K562 (cell line): ENCODE data around the gene CEMIP. TPM values are rescaled to one million over a fixed set of nuclear protein-coding genes. Genes with fewer than 3 reads are reported as not detected.
A peak's percentile ranks its signal among the peaks of the same experiment; 100 is the strongest.

Source experiments
- ATAC-seq: fragments of 200-7000 bp; cut with Tn5 transposase; 3 replicates; pipeline ENCODE4 v1.9.1; 2020; ENCODE audit warnings: moderate library complexity
- BruUV-seq: library from RNA; stranded (reverse); fragments of 400-500 nt; replicated peaks from 2 replicates; lab custom pipeline; 2021; lab: Mats Ljungman, UMichigan
- CTCF ChIA-PET: fragments of 300-600 bp; formaldehyde crosslinking; extraction: SDS; loops from one replicate; lab custom pipeline; 2021; ENCODE audit warnings: low intra/inter-chr PET ratio; lab: Yijun Ruan, JAX
- POLR2A ChIA-PET: fragments of 300-600, 350-650 bp; sonication (Branson Sonifier 250); formaldehyde crosslinking; extraction: SDS; loops from one replicate; lab custom pipeline; 2021; ENCODE audit warnings: antibody characterized with exemption, inconsistent platforms; lab: Yijun Ruan, JAX
- DNase-seq, 4 experiments: peaks; one replicate each; pipeline versions ENCODE4 v3.0.0 to v3.0.0-alpha.2; 2011 to 2018; ENCODE audit warnings: low spot score in 3 of 4, mixed read lengths in 3 of 4; ENCODE audit errors: extremely low read depth in 1 of 4
- FAIRE-seq: peaks from 2 replicates; lab custom pipeline; 2011; peaks lifted over from hg19 to GRCh38; lab: Jason Lieb, UNC
- H2AFZ ChIP-seq: 2 replicates; pipeline ENCODE4 v1.6.0; 2011; ENCODE audit warnings: low read depth, low read length, control low read depth, inconsistent platforms
- H3K27ac ChIP-seq: fragments of 200-600 bp; 3 replicates; pipeline ENCODE4 v1.8.0; 2011; ENCODE audit warnings: low read depth, mild to moderate bottlenecking, control low read depth, inconsistent platforms, low read length, moderate library complexity, mixed read lengths; ENCODE audit errors: extremely low read depth
- H3K27me3 ChIP-seq, 2 experiments: fragments of 300-600 bp in 1 of 2; 2 replicates in 1 of 2; 3 replicates in 1 of 2; pipeline versions ENCODE4 v1.6.0 to v1.8.0; 2011; ENCODE audit warnings: inconsistent platforms in 2 of 2, low read length in 2 of 2, mild to moderate bottlenecking in 1 of 2, mixed read lengths in 1 of 2, moderate library complexity in 1 of 2; ENCODE audit not compliant: control insufficient read depth in 2 of 2, insufficient read depth in 2 of 2
- H3K36me3 ChIP-seq: fragments of 300-600 bp; 3 replicates; pipeline ENCODE4 v1.8.0; 2011; ENCODE audit warnings: mild to moderate bottlenecking, low read length, inconsistent platforms; ENCODE audit not compliant: control insufficient read depth, insufficient read depth
- H3K4me1 ChIP-seq, 2 experiments: fragments of 200-600 bp in 1 of 2; replicated peaks in 1 of 2; 2 replicates in 1 of 2; 3 replicates in 1 of 2; pipeline versions ENCODE4 v1.5.1 to v1.8.0; 2011; ENCODE audit warnings: inconsistent platforms in 2 of 2, low read length in 2 of 2, mild to moderate bottlenecking in 1 of 2, mixed read lengths in 1 of 2, moderate library complexity in 1 of 2; ENCODE audit not compliant: control insufficient read depth in 2 of 2, insufficient read depth in 2 of 2
- H3K4me2 ChIP-seq: 2 replicates; pipeline ENCODE4 v1.6.1; 2011; ENCODE audit warnings: low read length, control low read depth, inconsistent platforms, mixed read lengths; ENCODE audit not compliant: insufficient read depth
- H3K4me3 ChIP-seq: fragments of 200-600 bp; sonication (generic), shearing (Covaris generic); 2 replicates; pipeline ENCODE4 v1.5.1; 2016; ENCODE audit warnings: control low read depth, inconsistent platforms
- H3K79me2 ChIP-seq: fragments of 200-600 bp; 3 replicates; pipeline ENCODE4 v1.8.0; 2011; ENCODE audit warnings: low read length, inconsistent platforms; ENCODE audit not compliant: control insufficient read depth, insufficient read depth
- H3K9ac ChIP-seq, 2 experiments: 2 replicates each; pipeline versions ENCODE4 v1.6.0 to v1.6.1; 2011; ENCODE audit warnings: low read depth in 2 of 2, low read length in 2 of 2, control low read depth in 1 of 2, inconsistent platforms in 1 of 2, mild to moderate bottlenecking in 1 of 2, mixed read lengths in 1 of 2; ENCODE audit not compliant: insufficient read depth in 1 of 2
- H3K9me1 ChIP-seq: one replicate; pipeline ENCODE4 v1.6.0; 2011; ENCODE audit warnings: inconsistent platforms, mild to moderate bottlenecking, low read length, moderate library complexity; ENCODE audit not compliant: control insufficient read depth, insufficient read depth
- H3K9me3 ChIP-seq: replicated peaks from 2 replicates; pipeline ENCODE4 v1.5.1; 2011; ENCODE audit warnings: low read depth, low read length, inconsistent platforms; ENCODE audit not compliant: control insufficient read depth, insufficient read depth
- H4K20me1 ChIP-seq: replicated peaks from 2 replicates; pipeline ENCODE4 v1.6.1; 2011; ENCODE audit warnings: low read length, inconsistent platforms, mixed read lengths; ENCODE audit not compliant: control insufficient read depth, insufficient read depth
- ETV1 ChIP-seq: fragments of 450-650 bp; conservative IDR thresholded peaks from 2 replicates; pipeline ENCODE4 v1.6.1; 2016; ENCODE audit warnings: missing genetic modification characterization, control low read depth, low read depth, missing compliant biosample characterization
- GABPA ChIP-seq: fragments of 200-800 bp; sonication (Bioruptor generic); conservative IDR thresholded peaks from 2 replicates; pipeline ENCODE4 v1.6.1; 2016; ENCODE audit warnings: low read depth, missing genetic modification characterization, missing compliant biosample characterization
- KLF16 ChIP-seq: IDR thresholded peaks from 2 replicates; pipeline ENCODE4 v1.6.1; 2016; ENCODE audit warnings: antibody characterized with exemption
- MIER1 ChIP-seq: fragments of 450-650 bp; IDR thresholded peaks from 2 replicates; pipeline ENCODE4 v1.6.1; 2016; ENCODE audit warnings: antibody characterized with exemption, mild to moderate bottlenecking, low read depth
- TAL1 ChIP-seq: fragments of 450-650 bp; IDR thresholded peaks from 2 replicates; pipeline ENCODE4 v1.6.1; 2016; ENCODE audit warnings: mild to moderate bottlenecking
- U2AF2 ChIP-seq: fragments of 200-400 bp; formaldehyde crosslinking; optimal IDR thresholded peaks from 2 replicates; pipeline ENCODE3; 2017; ENCODE audit warnings: low read depth, mild to moderate bottlenecking, low read length
- WGBS: fragments of 100-300 bp; shearing (Covaris generic); methylation state at CpG from one replicate; pipeline ENCODE4 v1.1.6; 2016; ENCODE audit warnings: low coverage, mixed read lengths; ENCODE audit not compliant: insufficient coverage; ENCODE audit errors: missing lambda C conversion rate; 5-methylcytosine and 5-hydroxymethylcytosine counted together
- in situ Hi-C: fragments of 300-500 bp; cut with MboI; formaldehyde crosslinking; loops from 4 replicates; pipeline ENCODE4 v1.15.0; 2018; ENCODE audit warnings: inconsistent platforms, mixed read lengths
- intact Hi-C: fragments of 100-400 bp; cut with micrococcal nuclease; formaldehyde crosslinking; loops from 2 replicates; pipeline ENCODE4 v1.14.2; 2022
- polyA plus RNA-seq, 8 experiments: library from polyadenylated mRNA; depleted of rRNA in 4 of 8; stranded (reverse) in 5 of 8; unstranded in 3 of 8; fragments of >200 nt; fragmentation: Nextera tagmentation in 2 of 8; fragmentation: Illumina TruSeq in 1 of 8; extraction: Ambion mirVana in 2 of 8; extraction: Trizol in 1 of 8; gene quantifications; 2 replicates each; pipeline versions ENCODE4 v1.2.1 to v1.2.3, GENCODE V29; 2011 to 2014; ENCODE audit warnings: inconsistent platforms in 1 of 8, missing spikeins in 1 of 8
- total RNA-seq, 7 experiments: library from RNA; depleted of rRNA in 6 of 7; stranded (reverse); fragments of >200 nt in 6 of 7; fragmentation: Illumina TruSeq in 2 of 7; extraction: Trizol in 2 of 7; gene quantifications; 2 replicates each; pipeline versions ENCODE4 v1.2.1 to v1.2.3, GENCODE V29; 2011 to 2021; ENCODE audit warnings: low replicate concordance in 1 of 7
- TF ChIP-seq, protein P1 (sequence below): fragments of 250-450 bp; sonication (Bioruptor Pico); IDR thresholded peaks from 2 replicates; pipeline ENCODE4 v1.8.0; 2021; ENCODE audit warnings: borderline replicate concordance, mild to moderate bottlenecking, moderate library complexity; ENCODE audit not compliant: poor library complexity, severe bottlenecking
- TF ChIP-seq, protein P2 (sequence below): sonication (generic); formaldehyde crosslinking; IDR thresholded peaks from 2 replicates; pipeline ENCODE4 v1.8.1; 2023; ENCODE audit warnings: mild to moderate bottlenecking, missing genetic modification reagents
- TF ChIP-seq, protein P3 (sequence below), 2 experiments: fragments of 450-650 bp; formaldehyde crosslinking in 1 of 2; IDR thresholded peaks; 2 replicates each; pipeline versions ENCODE4 v1.4.0 to v1.6.1; 2014 to 2020; ENCODE audit warnings: mild to moderate bottlenecking in 2 of 2, borderline replicate concordance in 1 of 2, low read depth in 1 of 2

Gene CEMIP
- total and polyA plus RNA-seq, 9 of the 15 experiments (the other 6 are each of a cell fraction or from before 2014, with no cell fraction given), result 0.33 TPM; not detected in 8

DNA sequence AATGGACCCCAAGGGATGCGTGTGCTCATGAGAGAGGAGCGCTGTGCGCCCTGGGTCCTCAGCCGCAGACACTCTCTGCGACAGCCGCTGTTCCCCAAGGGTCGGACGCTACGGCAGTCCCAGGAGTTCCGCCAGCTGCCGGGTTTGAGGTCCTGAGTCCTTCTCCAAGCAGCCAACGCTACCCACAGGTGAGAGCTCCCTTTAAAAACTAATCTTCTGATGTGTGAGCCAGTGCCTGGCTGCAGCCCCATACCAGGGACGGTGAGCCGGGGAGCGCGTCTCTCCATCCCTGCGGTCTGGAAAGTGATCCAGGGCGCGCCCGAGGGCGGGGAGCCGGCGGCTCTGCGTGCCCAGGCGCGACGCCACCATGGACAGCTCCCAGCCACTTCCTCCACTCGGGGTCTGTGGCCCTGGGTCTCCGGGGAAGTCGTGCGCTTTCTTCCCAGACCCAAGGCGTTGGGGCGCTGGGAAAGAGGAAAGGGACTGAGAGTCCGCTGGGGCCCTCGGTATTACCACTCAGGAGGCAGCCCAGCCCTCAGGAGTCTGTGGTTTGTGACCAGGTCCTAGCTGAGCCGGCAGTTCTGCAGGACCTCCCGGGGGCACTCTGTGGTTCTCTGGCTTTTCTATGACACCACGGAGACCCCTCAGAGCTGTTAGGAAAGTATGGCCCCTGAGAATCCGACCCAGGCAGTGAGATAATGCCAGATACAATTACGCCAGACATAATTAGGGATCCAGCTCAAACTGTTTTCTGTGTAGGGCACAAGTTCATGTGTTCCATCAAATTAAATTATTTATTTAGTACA is 1.4 kb downstream of the CEMIP start:
- peaks cover 0 to 18% of the 10 kb centered on the region in 2 experiments; a peak in 2 of 5 replicates for H3K4me1 ChIP-seq
- no peak overlapping the region for H2AFZ ChIP-seq
- in situ Hi-C loops, result no loop called here
- DNase-seq, result peak; percentile 24 to 48 (median 39)
- no TSS peak for BruUV-seq
- no peak overlapping the region for H3K9ac ChIP-seq
- CTCF ChIA-PET, result interaction anchor here (0.5 kb wide), 1 partner anchor 19 kb away, joined by 3 read pairs; no protein-coding TSS in a partner anchor
- POLR2A ChIA-PET, result interaction anchor here (0.7 kb wide), 1 partner anchor 134 kb away, joined by 3 read pairs; no protein-coding TSS in a partner anchor
- H3K4me3 ChIP-seq, result no peak overlapping the region
- H3K4me2 ChIP-seq, result no peak overlapping the region
- no peak for FAIRE-seq
- no peak overlapping the region for H3K27ac ChIP-seq
- H3K27me3 ChIP-seq, result peaks cover 14 to 36% of the 10 kb centered on the region in 2 experiments; a peak in 4 of 5 replicates
- H4K20me1 ChIP-seq, result peaks cover 12% of the 10 kb centered on the region
- WGBS, result 7% methylated on average over 35 of the region's 40 CpGs
- no peaks in the 10 kb centered on the region for H3K9me1 ChIP-seq
- H3K79me2 ChIP-seq, result no peaks in the 10 kb centered on the region
- no peaks in the 10 kb centered on the region for H3K9me3 ChIP-seq
- intact Hi-C loops, result no loop called here
- no peak for ATAC-seq
- no peaks in the 10 kb centered on the region for H3K36me3 ChIP-seq
- TF ChIP-seq KLF16 (no peak), GABPA (tag) (peak; percentile 47; the same call in 1 of the 2 replicates), TAL1 (no peak), MIER1 (peak; percentile 63; the same call in 1 of the 2 replicates), U2AF2 (no peak), ETV1 (tag) (no peak)
- TF ChIP-seq, protein P1, sequence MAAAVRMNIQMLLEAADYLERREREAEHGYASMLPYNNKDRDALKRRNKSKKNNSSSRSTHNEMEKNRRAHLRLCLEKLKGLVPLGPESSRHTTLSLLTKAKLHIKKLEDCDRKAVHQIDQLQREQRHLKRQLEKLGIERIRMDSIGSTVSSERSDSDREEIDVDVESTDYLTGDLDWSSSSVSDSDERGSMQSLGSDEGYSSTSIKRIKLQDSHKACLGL, result no peak
- TF ChIP-seq, protein P2, sequence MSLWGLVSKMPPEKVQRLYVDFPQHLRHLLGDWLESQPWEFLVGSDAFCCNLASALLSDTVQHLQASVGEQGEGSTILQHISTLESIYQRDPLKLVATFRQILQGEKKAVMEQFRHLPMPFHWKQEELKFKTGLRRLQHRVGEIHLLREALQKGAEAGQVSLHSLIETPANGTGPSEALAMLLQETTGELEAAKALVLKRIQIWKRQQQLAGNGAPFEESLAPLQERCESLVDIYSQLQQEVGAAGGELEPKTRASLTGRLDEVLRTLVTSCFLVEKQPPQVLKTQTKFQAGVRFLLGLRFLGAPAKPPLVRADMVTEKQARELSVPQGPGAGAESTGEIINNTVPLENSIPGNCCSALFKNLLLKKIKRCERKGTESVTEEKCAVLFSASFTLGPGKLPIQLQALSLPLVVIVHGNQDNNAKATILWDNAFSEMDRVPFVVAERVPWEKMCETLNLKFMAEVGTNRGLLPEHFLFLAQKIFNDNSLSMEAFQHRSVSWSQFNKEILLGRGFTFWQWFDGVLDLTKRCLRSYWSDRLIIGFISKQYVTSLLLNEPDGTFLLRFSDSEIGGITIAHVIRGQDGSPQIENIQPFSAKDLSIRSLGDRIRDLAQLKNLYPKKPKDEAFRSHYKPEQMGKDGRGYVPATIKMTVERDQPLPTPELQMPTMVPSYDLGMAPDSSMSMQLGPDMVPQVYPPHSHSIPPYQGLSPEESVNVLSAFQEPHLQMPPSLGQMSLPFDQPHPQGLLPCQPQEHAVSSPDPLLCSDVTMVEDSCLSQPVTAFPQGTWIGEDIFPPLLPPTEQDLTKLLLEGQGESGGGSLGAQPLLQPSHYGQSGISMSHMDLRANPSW (CRISPR knock-in tag), result no peak
- TF ChIP-seq, protein P3, sequence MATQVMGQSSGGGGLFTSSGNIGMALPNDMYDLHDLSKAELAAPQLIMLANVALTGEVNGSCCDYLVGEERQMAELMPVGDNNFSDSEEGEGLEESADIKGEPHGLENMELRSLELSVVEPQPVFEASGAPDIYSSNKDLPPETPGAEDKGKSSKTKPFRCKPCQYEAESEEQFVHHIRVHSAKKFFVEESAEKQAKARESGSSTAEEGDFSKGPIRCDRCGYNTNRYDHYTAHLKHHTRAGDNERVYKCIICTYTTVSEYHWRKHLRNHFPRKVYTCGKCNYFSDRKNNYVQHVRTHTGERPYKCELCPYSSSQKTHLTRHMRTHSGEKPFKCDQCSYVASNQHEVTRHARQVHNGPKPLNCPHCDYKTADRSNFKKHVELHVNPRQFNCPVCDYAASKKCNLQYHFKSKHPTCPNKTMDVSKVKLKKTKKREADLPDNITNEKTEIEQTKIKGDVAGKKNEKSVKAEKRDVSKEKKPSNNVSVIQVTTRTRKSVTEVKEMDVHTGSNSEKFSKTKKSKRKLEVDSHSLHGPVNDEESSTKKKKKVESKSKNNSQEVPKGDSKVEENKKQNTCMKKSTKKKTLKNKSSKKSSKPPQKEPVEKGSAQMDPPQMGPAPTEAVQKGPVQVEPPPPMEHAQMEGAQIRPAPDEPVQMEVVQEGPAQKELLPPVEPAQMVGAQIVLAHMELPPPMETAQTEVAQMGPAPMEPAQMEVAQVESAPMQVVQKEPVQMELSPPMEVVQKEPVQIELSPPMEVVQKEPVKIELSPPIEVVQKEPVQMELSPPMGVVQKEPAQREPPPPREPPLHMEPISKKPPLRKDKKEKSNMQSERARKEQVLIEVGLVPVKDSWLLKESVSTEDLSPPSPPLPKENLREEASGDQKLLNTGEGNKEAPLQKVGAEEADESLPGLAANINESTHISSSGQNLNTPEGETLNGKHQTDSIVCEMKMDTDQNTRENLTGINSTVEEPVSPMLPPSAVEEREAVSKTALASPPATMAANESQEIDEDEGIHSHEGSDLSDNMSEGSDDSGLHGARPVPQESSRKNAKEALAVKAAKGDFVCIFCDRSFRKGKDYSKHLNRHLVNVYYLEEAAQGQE (IDR thresholded peaks at IDR 0.05; ENCODE audit: borderline replicate concordance), result peak; percentile 97
- TF ChIP-seq, protein P3 (CRISPR knock-in tag; IDR thresholded peaks at IDR 0.05; ENCODE audit: low read depth), result peak; percentile 93
